HT-29 (cell line): ENCODE results near the gene VAMP4. TPM values are rescaled to one million over a fixed set of nuclear protein-coding genes. Genes with fewer than 3 reads are reported as not detected.
"Not testable (repeated sequence)": the region's sequence is repeated elsewhere in the genome, so short reads cannot be mapped to it uniquely, and the experiment has no call there.

Experiments
- DNase-seq: peaks from one replicate; pipeline ENCODE4 v3.0.0-alpha.2; 2015; ENCODE audit warnings: low spot score
- total RNA-seq: library from RNA; depleted of rRNA; stranded (reverse); fragments of >200 nt; shearing (Covaris generic); gene quantifications from 2 replicates; pipeline ENCODE4 v1.2.3, GENCODE V29; 2014

Gene VAMP4
- total RNA-seq, 1 experiment from 2014 or later, result 0.15 TPM

- no peak for DNase-seq
Measured at GRCh38 chr1:171751221-171751620, 9.4 kb upstream of the VAMP4 start.

- no peak for DNase-seq
Measured at GRCh38 chr1:171748651-171749050, 6.8 kb upstream of the VAMP4 start.

GRCh38 chr1:171744986-171745385 lies 3.1 kb upstream of the VAMP4 start:
- no peak for DNase-seq

- DNase-seq, result no peak
Measured at GRCh38 chr1:171743081-171743870, 1.4 kb upstream of the VAMP4 start.

GRCh38 chr1:171742577-171742922 lies 685 bp upstream of the VAMP4 start:
- DNase-seq, result no peak

GRCh38 chr1:171740987-171741871 lies 636 bp downstream of the VAMP4 start:
- peak; percentile 57 for DNase-seq

GRCh38 chr1:171740356-171740863 lies 1.5 kb downstream of the VAMP4 start:
- no peak for DNase-seq

- no peak for DNase-seq
Measured at GRCh38 chr1:171739656-171740055, 2.2 kb downstream of the VAMP4 start.

GRCh38 chr1:171738911-171739310 lies 3.0 kb downstream of the VAMP4 start:
- no peak for DNase-seq

GRCh38 chr1:171736196-171736595 lies 5.7 kb downstream of the VAMP4 start:
- no peak for DNase-seq

- DNase-seq, result no peak
Measured at GRCh38 chr1:171730052-171730451, 11.8 kb downstream of the VAMP4 start.

- no peak for DNase-seq
Measured at GRCh38 chr1:171727778-171728177, 14.1 kb downstream of the VAMP4 start.

GRCh38 chr1:171723180-171723579 lies 18.7 kb downstream of the VAMP4 start:
- DNase-seq, result not testable (repeated sequence)

- no peak for DNase-seq
Measured at GRCh38 chr1:171718848-171719247, 23.0 kb downstream of the VAMP4 start.

GRCh38 chr1:171718216-171718615 lies 23.6 kb downstream of the VAMP4 start:
- DNase-seq, result no peak

GRCh38 chr1:171717062-171717718 lies 24.7 kb downstream of the VAMP4 start:
- no peak for DNase-seq

- no peak for DNase-seq
Measured at GRCh38 chr1:171716616-171717015, 25.2 kb downstream of the VAMP4 start.

GRCh38 chr1:171715813-171716251 lies 26.0 kb downstream of the VAMP4 start:
- peak; percentile 55 for DNase-seq

- no peak for DNase-seq
Measured at GRCh38 chr1:171712341-171712740, 29.5 kb downstream of the VAMP4 start.

- no peak for DNase-seq
Measured at GRCh38 chr1:171711643-171712042, 30.2 kb downstream of the VAMP4 start.

- no peak for DNase-seq
Measured at GRCh38 chr1:171707583-171707982, 34.3 kb downstream of the VAMP4 start.

- no peak for DNase-seq
Measured at GRCh38 chr1:171702598-171702997, 39.3 kb downstream of the VAMP4 start.
